Naive thymus-derived CD4-positive, alpha-beta T cell (primary cell): Measurements from ENCODE around the gene ZNF366. TPM values are rescaled to one million over a fixed set of nuclear protein-coding genes. Genes with fewer than 3 reads are reported as not detected.
A peak's percentile ranks its signal among the peaks of the same experiment; 100 is the strongest.

Experiments used
- ATAC-seq: fragments of 150-1000 bp; cut with Tn5 transposase; 2 replicates; pipeline ENCODE4 v1.10.0; 2021; ENCODE audit warnings: mild to moderate bottlenecking, moderate library complexity
- CTCF ChIA-PET: fragments of 350-600 bp; sonication (Branson Sonifier 250); formaldehyde crosslinking; loops from one replicate; lab custom pipeline; 2021; ENCODE audit warnings: antibody characterized with exemption; lab: Charles Lee
- POLR2A ChIA-PET: fragments of 350-600 bp; sonication (Branson Sonifier 250); formaldehyde crosslinking; loops from one replicate; lab custom pipeline; 2021; ENCODE audit warnings: antibody characterized with exemption, inconsistent platforms; lab: Charles Lee
- DNase-seq, 9 donors: peaks; one replicate each; pipeline versions ENCODE4 v3.0.0 to v3.0.0-alpha.2; 2020 to 2022; ENCODE audit warnings: mixed read lengths in 1 of 9
- H3K27ac ChIP-seq: one replicate; pipeline ENCODE4 v1.7.0; 2013; ENCODE audit warnings: mild to moderate bottlenecking, low read depth, low read length, moderate library complexity
- H3K27me3 ChIP-seq, 2 donors: one replicate each; pipeline ENCODE4 v1.7.0; 2013; ENCODE audit warnings: low read length in 2 of 2, mild to moderate bottlenecking in 2 of 2, moderate library complexity in 2 of 2; ENCODE audit not compliant: control insufficient read depth in 2 of 2, insufficient read depth in 2 of 2
- H3K36me3 ChIP-seq, 3 experiments: 1 replicate in 2 of 3; 2 replicates in 1 of 3; pipeline ENCODE4 v1.7.0; 2013; ENCODE audit warnings: low read length in 3 of 3, mild to moderate bottlenecking in 3 of 3, moderate library complexity in 1 of 3; ENCODE audit not compliant: insufficient read depth in 3 of 3, control insufficient read depth in 2 of 3
- H3K4me1 ChIP-seq, 2 donors: one replicate each; pipeline ENCODE4 v1.7.0; 2013; ENCODE audit warnings: low read length in 2 of 2, mild to moderate bottlenecking in 2 of 2, moderate library complexity in 1 of 2; ENCODE audit not compliant: control insufficient read depth in 2 of 2, insufficient read depth in 2 of 2
- H3K4me3 ChIP-seq: 2 replicates; pipeline ENCODE4 v1.7.0; 2013; ENCODE audit warnings: mild to moderate bottlenecking, low read length
- H3K9me3 ChIP-seq, 3 experiments: 1 replicate in 2 of 3; 2 replicates in 1 of 3; pipeline ENCODE4 v1.7.0; 2013; ENCODE audit warnings: low read length in 3 of 3; ENCODE audit not compliant: control insufficient read depth in 2 of 3
- H3K27ac Mint-ChIP-seq, 9 donors: one replicate each; pipeline ENCODE4 v1.8.0; 2020 to 2022; ENCODE audit warnings: mixed read lengths in 9 of 9, mild to moderate bottlenecking in 8 of 9, moderate library complexity in 5 of 9, inconsistent platforms in 2 of 9
- H3K27me3 Mint-ChIP-seq, 5 donors: one replicate each; pipeline ENCODE4 v1.8.0; 2021 to 2022; ENCODE audit warnings: mixed read lengths in 5 of 5, mild to moderate bottlenecking in 1 of 5
- H3K36me3 Mint-ChIP-seq, 5 donors: one replicate each; pipeline ENCODE4 v1.8.0; 2020 to 2022; ENCODE audit warnings: mixed read lengths in 5 of 5, mild to moderate bottlenecking in 3 of 5, inconsistent platforms in 1 of 5
- H3K4me1 Mint-ChIP-seq, 7 donors: one replicate each; pipeline ENCODE4 v1.8.0; 2020 to 2022; ENCODE audit warnings: mixed read lengths in 7 of 7, mild to moderate bottlenecking in 3 of 7, inconsistent platforms in 1 of 7
- H3K4me3 Mint-ChIP-seq, 10 donors: one replicate each; pipeline ENCODE4 v1.8.0; 2020 to 2022; ENCODE audit warnings: mild to moderate bottlenecking in 10 of 10, mixed read lengths in 10 of 10, moderate library complexity in 6 of 10, inconsistent platforms in 2 of 10
- H3K9me3 Mint-ChIP-seq, 11 donors: one replicate each; pipeline ENCODE4 v1.8.0; 2020 to 2022; ENCODE audit warnings: mixed read lengths in 11 of 11, mild to moderate bottlenecking in 4 of 11, inconsistent platforms in 1 of 11, moderate library complexity in 1 of 11
- intact Hi-C, 2 donors: fragments of 100-400 bp; cut with micrococcal nuclease; formaldehyde crosslinking; loops; one replicate each; pipeline ENCODE4 v1.15.1; 2023
- polyA plus RNA-seq, 2 donors: library from polyadenylated mRNA; unstranded; fragments of 300-500 nt; fragmentation: Illumina TruSeq; gene quantifications; one replicate each; pipeline ENCODE4 v1.2.3, GENCODE V29; 2021
- total RNA-seq, 6 experiments: library from RNA in 5 of 6; stranded (reverse) in 5 of 6; gene quantifications; 1 replicate in 5 of 6; 2 replicates in 1 of 6; pipeline ENCODE4 v1.2.3 and lab custom pipeline; 2021 to 2026

The ZNF366 gene
- total and polyA plus RNA-seq, 7 experiments from 2014 or later, result 0.11 to 1.1 (median 0.19) TPM; not detected in 4

DNA sequence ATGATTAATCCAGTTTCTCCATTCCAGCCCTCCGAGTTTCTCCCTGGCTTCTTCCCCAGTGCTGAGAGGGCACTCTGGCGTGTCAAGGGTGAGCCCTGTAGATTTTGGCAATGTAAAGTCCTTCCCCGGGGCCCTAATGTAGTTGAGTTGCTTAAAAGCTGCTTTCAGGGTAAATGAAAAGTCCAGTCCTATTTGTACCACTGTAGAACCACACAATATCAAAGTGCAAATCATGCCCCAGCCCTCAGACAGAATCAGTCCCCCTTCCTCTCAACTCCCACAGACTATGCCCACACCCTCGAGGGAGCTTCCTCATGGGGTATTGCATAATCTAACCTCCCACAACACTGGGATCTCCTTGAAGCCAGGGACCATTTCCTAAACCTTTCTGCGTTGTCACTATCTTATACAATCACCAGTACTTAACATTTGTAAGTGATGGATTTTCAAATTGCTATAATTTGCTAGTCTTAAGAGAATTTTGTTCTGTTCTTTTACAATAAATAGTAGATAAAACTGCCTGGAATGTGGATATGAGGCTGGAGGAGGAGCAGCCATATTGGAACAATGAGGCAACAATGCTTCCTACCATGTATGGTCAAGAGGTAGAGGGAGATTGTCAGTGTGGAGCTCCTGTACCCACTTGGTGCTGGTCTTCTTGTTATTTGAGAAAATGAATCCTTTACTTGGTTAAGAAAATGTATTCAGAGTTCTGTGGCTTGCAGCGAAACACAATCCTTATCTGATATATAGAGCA is 34.4 kb downstream of the ZNF366 start:
- Mint-ChIP-seq H3K4me3 (no peak overlapping the region), H3K27ac (no peak overlapping the region), H3K4me1 (peaks cover 0 to 4% (median 0%) of the 10 kb centered on the region in 7 donors), H3K27me3 (peaks cover 27 to 55% (median 32%) of the 10 kb centered on the region in 5 donors), H3K9me3 (peaks cover 0 to 5% (median 0%) of the 10 kb centered on the region in 11 donors), H3K36me3 (no peaks in the 10 kb centered on the region)
- Histone ChIP-seq H3K9me3 (no peaks in the 10 kb centered on the region), H3K4me3 (no peak overlapping the region), H3K36me3 (no peaks in the 10 kb centered on the region), H3K27ac (no peak overlapping the region), H3K4me1 (no peaks in the 10 kb centered on the region), H3K27me3 (no peaks in the 10 kb centered on the region)
- DNase-seq (no peak), ATAC-seq (peak; percentile 44)
- ChIA-PET POLR2A (no interaction called here), CTCF (no interaction called here)
- intact Hi-C loops, result no loop called here

DNA sequence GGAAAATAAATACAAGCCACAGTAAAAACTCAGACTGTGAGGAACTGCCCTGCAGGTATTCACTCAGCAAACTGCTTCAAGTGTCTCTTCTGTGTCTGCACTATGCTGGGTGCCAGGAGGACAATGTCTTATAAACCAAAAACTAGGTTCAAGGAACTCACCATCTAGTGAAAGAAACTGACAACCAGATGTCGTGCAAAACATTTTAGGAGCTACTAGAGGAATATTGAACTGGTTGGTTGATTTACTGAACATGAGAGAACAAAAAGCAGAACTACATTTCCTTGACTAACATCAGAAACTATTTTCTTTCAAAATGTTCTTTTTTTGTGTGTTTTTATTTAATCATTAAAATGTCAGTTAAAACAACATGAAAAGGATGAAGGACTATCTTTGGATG is 35.2 kb downstream of the ZNF366 start:
- DNase-seq (no peak), ATAC-seq (no peak)
- H3K27me3 ChIP-seq, result no peaks in the 10 kb centered on the region
- ChIA-PET POLR2A (no interaction called here), CTCF (no interaction called here)
- Mint-ChIP-seq H3K4me3 (no peak overlapping the region), H3K27me3 (peaks cover 27 to 56% (median 32%) of the 10 kb centered on the region in 5 donors), H3K9me3 (peaks cover 0 to 5% (median 0%) of the 10 kb centered on the region in 11 donors), H3K36me3 (no peaks in the 10 kb centered on the region), H3K4me1 (peaks cover 0 to 4% (median 0%) of the 10 kb centered on the region in 7 donors), H3K27ac (no peak overlapping the region)
- no peaks in the 10 kb centered on the region for H3K36me3 ChIP-seq
- no peaks in the 10 kb centered on the region for H3K9me3 ChIP-seq
- intact Hi-C loops, result no loop called here
- H3K27ac ChIP-seq, result no peak overlapping the region
- no peak overlapping the region for H3K4me3 ChIP-seq
- H3K4me1 ChIP-seq, result no peaks in the 10 kb centered on the region

DNA sequence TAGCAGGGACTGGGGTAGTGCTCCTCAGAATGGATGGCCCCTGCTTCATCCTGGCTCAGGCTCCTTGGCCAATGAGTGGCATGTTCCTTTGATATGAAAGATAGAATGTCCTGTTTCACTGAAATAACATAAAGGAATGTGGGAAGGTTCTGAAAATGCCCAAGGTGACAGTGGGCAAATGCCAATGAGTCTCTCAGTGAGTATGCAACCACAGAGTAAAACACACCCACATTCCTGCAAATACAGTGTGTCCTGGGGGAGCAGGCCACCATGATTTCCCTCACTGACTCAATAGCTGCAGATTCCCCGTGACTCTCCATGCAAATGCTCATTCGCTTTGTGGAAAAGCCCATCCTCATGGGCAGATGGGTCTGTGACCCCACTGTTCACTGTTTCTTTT is 36.4 kb downstream of the ZNF366 start:
- Histone ChIP-seq H3K27ac (no peak overlapping the region), H3K9me3 (no peaks in the 10 kb centered on the region), H3K4me1 (no peaks in the 10 kb centered on the region), H3K27me3 (no peaks in the 10 kb centered on the region), H3K36me3 (no peaks in the 10 kb centered on the region), H3K4me3 (no peak overlapping the region)
- H3K9me3 Mint-ChIP-seq, result peaks cover 0 to 5% (median 0%) of the 10 kb centered on the region in 11 donors
- POLR2A ChIA-PET, result no interaction called here
- H3K36me3 Mint-ChIP-seq, result no peaks in the 10 kb centered on the region
- H3K27me3 Mint-ChIP-seq, result peaks cover 21 to 54% (median 29%) of the 10 kb centered on the region in 5 donors
- ATAC-seq (no peak), DNase-seq (no peak)
- no peak overlapping the region for H3K27ac Mint-ChIP-seq
- H3K4me3 Mint-ChIP-seq, result no peak overlapping the region
- CTCF ChIA-PET, result no interaction called here
- intact Hi-C loops, result no loop called here
- H3K4me1 Mint-ChIP-seq, result peaks cover 0 to 4% (median 0%) of the 10 kb centered on the region in 7 donors

DNA sequence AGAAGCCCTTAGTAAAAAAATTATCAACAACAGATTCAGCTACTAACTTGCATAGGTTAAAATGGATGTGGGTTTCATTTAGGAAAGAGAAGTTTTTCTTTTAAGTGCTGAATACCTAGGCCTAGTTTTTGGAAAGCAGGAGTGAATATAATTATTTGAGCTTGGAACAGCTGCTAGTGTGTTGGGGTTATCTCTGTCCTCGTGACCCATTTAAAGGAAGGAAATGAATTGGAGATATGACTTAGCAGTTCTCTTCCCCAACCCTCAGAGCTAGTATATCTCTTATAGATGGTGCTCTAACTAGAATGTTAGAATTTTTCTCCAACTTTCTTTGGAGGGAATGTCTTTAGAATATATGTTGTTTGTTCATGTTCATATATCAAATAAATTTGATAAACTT is 38.6 kb downstream of the ZNF366 start:
- H3K27me3 Mint-ChIP-seq, result peaks cover 23 to 39% (median 26%) of the 10 kb centered on the region in 5 donors
- H3K4me3 ChIP-seq, result no peak overlapping the region
- ChIA-PET CTCF (no interaction called here), POLR2A (no interaction called here)
- ATAC-seq (peak; percentile 50), DNase-seq (no peak)
- no peak overlapping the region for H3K4me3 Mint-ChIP-seq
- intact Hi-C loops, result no loop called here
- H3K27me3 ChIP-seq, result no peaks in the 10 kb centered on the region
- no peaks in the 10 kb centered on the region for H3K4me1 ChIP-seq
- H3K9me3 ChIP-seq, result no peaks in the 10 kb centered on the region
- no peak overlapping the region for H3K27ac ChIP-seq
- H3K36me3 ChIP-seq, result no peaks in the 10 kb centered on the region
- H3K9me3 Mint-ChIP-seq, result peaks cover 0 to 5% (median 0%) of the 10 kb centered on the region in 11 donors
- H3K36me3 Mint-ChIP-seq, result no peaks in the 10 kb centered on the region
- H3K4me1 Mint-ChIP-seq, result peaks cover 0 to 4% (median 0%) of the 10 kb centered on the region in 7 donors
- H3K27ac Mint-ChIP-seq, result no peak overlapping the region

DNA sequence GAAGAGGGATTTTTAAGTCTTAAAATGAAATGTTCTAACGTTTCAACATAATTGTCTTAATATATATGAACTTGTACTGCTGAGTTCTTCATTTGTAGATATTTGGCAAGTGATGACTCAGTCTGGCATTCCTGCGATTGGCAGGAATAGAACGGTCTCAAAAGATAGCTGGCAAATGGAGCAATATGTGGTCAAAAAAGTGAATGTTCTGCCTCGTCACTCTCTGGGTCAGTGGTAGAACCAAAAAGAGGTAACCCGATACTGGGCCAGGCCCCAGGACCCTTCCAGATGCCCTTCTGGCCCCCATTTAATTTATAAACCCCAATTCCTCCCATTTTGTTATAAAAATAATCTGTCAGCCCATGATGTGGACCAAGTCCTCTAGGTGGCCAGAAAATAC is 39.2 kb downstream of the ZNF366 start:
- intact Hi-C loops, result no loop called here
- H3K27me3 ChIP-seq, result no peaks in the 10 kb centered on the region
- Mint-ChIP-seq H3K4me1 (peaks cover 0 to 4% (median 0%) of the 10 kb centered on the region in 7 donors), H3K27ac (no peak overlapping the region), H3K9me3 (peaks cover 0 to 5% (median 0%) of the 10 kb centered on the region in 11 donors), H3K27me3 (peaks cover 17 to 34% (median 21%) of the 10 kb centered on the region in 5 donors), H3K4me3 (no peak overlapping the region), H3K36me3 (no peaks in the 10 kb centered on the region)
- H3K4me1 ChIP-seq, result no peaks in the 10 kb centered on the region
- ATAC-seq (peak; percentile 74), DNase-seq (no peak)
- ChIA-PET POLR2A (no interaction called here), CTCF (no interaction called here)
- H3K9me3 ChIP-seq, result no peaks in the 10 kb centered on the region
- H3K36me3 ChIP-seq, result no peaks in the 10 kb centered on the region
- H3K4me3 ChIP-seq, result no peak overlapping the region
- H3K27ac ChIP-seq, result no peak overlapping the region

DNA sequence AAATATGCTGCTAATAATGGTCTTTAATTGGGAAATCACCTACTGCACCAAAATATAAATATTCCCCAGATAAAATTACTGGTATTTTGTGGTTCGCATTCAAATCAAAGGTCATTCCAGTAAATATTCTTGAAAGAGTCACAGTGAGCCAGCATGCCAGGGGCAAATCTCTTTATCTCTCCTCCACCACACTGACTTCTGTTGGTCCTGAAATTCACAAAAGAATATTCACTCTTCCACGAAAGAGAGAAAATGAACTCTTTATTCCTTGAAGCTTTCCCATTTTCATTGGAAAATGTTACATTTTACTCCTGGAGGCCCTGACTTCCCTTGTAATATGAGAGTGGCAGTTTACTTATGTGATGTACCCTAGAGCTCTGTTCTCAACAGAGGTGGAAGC is 39.7 kb downstream of the ZNF366 start:
- Histone ChIP-seq H3K4me1 (no peaks in the 10 kb centered on the region), H3K9me3 (no peaks in the 10 kb centered on the region), H3K27me3 (no peaks in the 10 kb centered on the region), H3K4me3 (no peak overlapping the region), H3K36me3 (no peaks in the 10 kb centered on the region), H3K27ac (no peak overlapping the region)
- no peak for DNase-seq
- Mint-ChIP-seq H3K4me3 (no peak overlapping the region), H3K27ac (no peak overlapping the region), H3K27me3 (peaks cover 12 to 34% (median 20%) of the 10 kb centered on the region in 5 donors), H3K4me1 (no peaks in the 10 kb centered on the region), H3K36me3 (no peaks in the 10 kb centered on the region), H3K9me3 (peaks cover 0 to 2% (median 0%) of the 10 kb centered on the region in 11 donors)
- ChIA-PET CTCF (no interaction called here), POLR2A (no interaction called here)
- no peak for ATAC-seq
- intact Hi-C loops, result no loop called here
